Activated effector memory CD4-positive, alpha-beta T cell treated with Interleukin-2 at 50 U/mL for 16 hours (primary cell): Measurements from ENCODE around the gene INPP4A.
"Not testable (repeated sequence)": the region's sequence is repeated elsewhere in the genome, so short reads cannot be mapped to it uniquely, and the experiment has no call there.

Source experiments
- DNase-seq: peaks from one replicate; pipeline ENCODE4 v3.0.0-alpha.2; 2020

INPP4A gene

GRCh38 chr2:98570356-98570755 is 125.7 kb downstream of the INPP4A start:
- no peak for DNase-seq

- DNase-seq: no peak
These were observed 126.6 kb downstream of the INPP4A start for GRCh38 chr2:98571121-98571701.

- DNase-seq: no peak
These were observed 127.1 kb downstream of the INPP4A start for GRCh38 chr2:98571796-98572195.

GRCh38 chr2:98572211-98572610 is 127.6 kb downstream of the INPP4A start:
- no peak for DNase-seq

GRCh38 chr2:98572676-98573075 is 128.0 kb downstream of the INPP4A start:
- no peak for DNase-seq

GRCh38 chr2:98573426-98573825 is 128.8 kb downstream of the INPP4A start:
- no peak for DNase-seq

GRCh38 chr2:98576666-98577312 is 132.1 kb downstream of the INPP4A start:
- DNase-seq: no peak

- DNase-seq: no peak
These were observed 132.7 kb downstream of the INPP4A start for GRCh38 chr2:98577313-98577712.

GRCh38 chr2:98578231-98578630 is 133.6 kb downstream of the INPP4A start:
- no peak for DNase-seq

GRCh38 chr2:98579926-98580325 is 135.3 kb downstream of the INPP4A start:
- no peak for DNase-seq

GRCh38 chr2:98580656-98581284 is 136.1 kb downstream of the INPP4A start:
- DNase-seq: no peak

- DNase-seq: no peak
These were observed 137.9 kb downstream of the INPP4A start for GRCh38 chr2:98582523-98582922.

GRCh38 chr2:98583276-98583675 is 138.6 kb downstream of the INPP4A start:
- no peak for DNase-seq

- DNase-seq: no peak
These were observed 139.4 kb downstream of the INPP4A start for GRCh38 chr2:98583816-98584618.

- no peak for DNase-seq
These were observed 140.7 kb downstream of the INPP4A start for GRCh38 chr2:98585386-98585785.

GRCh38 chr2:98586551-98587140 is 142.0 kb downstream of the INPP4A start:
- DNase-seq: no peak

- no peak for DNase-seq
These were observed 144.3 kb downstream of the INPP4A start for GRCh38 chr2:98588880-98589431.

- DNase-seq: no peak
These were observed 144.8 kb downstream of the INPP4A start for GRCh38 chr2:98589489-98589888.

- DNase-seq: no peak
These were observed 147.9 kb downstream of the INPP4A start for GRCh38 chr2:98592565-98592964.

GRCh38 chr2:98594665-98595064 is 150.0 kb downstream of the INPP4A start:
- not testable (repeated sequence) for DNase-seq

- no peak for DNase-seq
These were observed 154.2 kb downstream of the INPP4A start for GRCh38 chr2:98598781-98599428.

GRCh38 chr2:98601532-98602132 is 157.0 kb downstream of the INPP4A start:
- DNase-seq: no peak
